Mesenchymal stem cell (in vitro differentiated cells and primary cell): ENCODE measurements around the gene STRADA.

Experiments
- DNase-seq: peaks from one replicate; pipeline ENCODE4 v3.0.0-alpha.2; 2013
- H2AFZ ChIP-seq: one replicate; pipeline ENCODE4 v1.6.1; 2013; ENCODE audit warnings: low read depth, mild to moderate bottlenecking, control low read depth, inconsistent platforms, low read length, moderate library complexity
- H2AK5ac ChIP-seq: 2 replicates; pipeline ENCODE4 v1.6.1; 2013; ENCODE audit warnings: low read length, moderate library complexity, mild to moderate bottlenecking, inconsistent platforms; ENCODE audit not compliant: severe bottlenecking
- H2BK120ac ChIP-seq: one replicate; pipeline ENCODE4 v1.6.1; 2013; ENCODE audit warnings: low read depth, mild to moderate bottlenecking, inconsistent platforms, low read length, moderate library complexity
- H2BK12ac ChIP-seq, 2 experiments: one replicate each; pipeline ENCODE4 v1.6.1; 2013; ENCODE audit warnings: inconsistent platforms in 2 of 2, low read length in 2 of 2, mild to moderate bottlenecking in 2 of 2, moderate library complexity in 2 of 2, control low read depth in 1 of 2
- H2BK15ac ChIP-seq: one replicate; pipeline ENCODE4 v1.6.1; 2013; ENCODE audit warnings: mild to moderate bottlenecking, low read depth, inconsistent platforms; ENCODE audit not compliant: poor library complexity, severe bottlenecking
- H2BK5ac ChIP-seq: 2 replicates; pipeline ENCODE4 v1.6.1; 2013; ENCODE audit warnings: low read depth, mild to moderate bottlenecking, low read length, control low read depth, inconsistent platforms; ENCODE audit not compliant: poor library complexity, severe bottlenecking
- H3K14ac ChIP-seq, 2 experiments: one replicate each; pipeline ENCODE4 v1.6.1; 2013; ENCODE audit warnings: inconsistent platforms in 2 of 2, low read length in 2 of 2, control low read depth in 1 of 2, mild to moderate bottlenecking in 1 of 2, moderate library complexity in 1 of 2
- H3K18ac ChIP-seq, 2 experiments: one replicate each; pipeline ENCODE4 v1.6.1; 2013; ENCODE audit warnings: inconsistent platforms in 2 of 2, low read length in 2 of 2, control low read depth in 1 of 2, low read depth in 1 of 2, mild to moderate bottlenecking in 1 of 2
- H3K23ac ChIP-seq, 2 experiments: one replicate each; pipeline ENCODE4 v1.6.1; 2013; ENCODE audit warnings: inconsistent platforms in 2 of 2, low read length in 2 of 2, mild to moderate bottlenecking in 2 of 2, moderate library complexity in 2 of 2, control low read depth in 1 of 2
- H3K27ac ChIP-seq: 2 replicates; pipeline ENCODE4 v1.5.1; 2013; ENCODE audit warnings: mild to moderate bottlenecking, moderate library complexity, low read length, control low read depth, inconsistent platforms; ENCODE audit not compliant: poor library complexity, severe bottlenecking
- H3K27me3 ChIP-seq, 2 experiments: 2 replicates each; pipeline versions ENCODE4 v1.6.1 to v1.7.0; 2013; ENCODE audit warnings: low read length in 2 of 2, mild to moderate bottlenecking in 2 of 2, moderate library complexity in 2 of 2, control low read depth in 1 of 2, inconsistent platforms in 1 of 2; ENCODE audit not compliant: control insufficient read depth in 1 of 2, insufficient read depth in 1 of 2
- H3K36me3 ChIP-seq, 2 experiments: 2 replicates each; pipeline versions ENCODE4 v1.6.1 to v1.7.0; 2013; ENCODE audit warnings: low read length in 2 of 2, control low read depth in 1 of 2, inconsistent platforms in 1 of 2, low read depth in 1 of 2, mild to moderate bottlenecking in 1 of 2; ENCODE audit not compliant: insufficient read depth in 2 of 2, control insufficient read depth in 1 of 2
- H3K4ac ChIP-seq, 2 experiments: one replicate each; pipeline ENCODE4 v1.6.1; 2013; ENCODE audit warnings: inconsistent platforms in 2 of 2, low read length in 2 of 2, mild to moderate bottlenecking in 2 of 2, moderate library complexity in 2 of 2, control low read depth in 1 of 2, low read depth in 1 of 2
- H3K4me1 ChIP-seq: 2 replicates; pipeline ENCODE4 v1.6.1; 2013; ENCODE audit warnings: low read depth, low read length, control low read depth; ENCODE audit not compliant: control insufficient read depth, insufficient read depth
- H3K4me2 ChIP-seq: 2 replicates; pipeline ENCODE4 v1.6.1; 2013; ENCODE audit warnings: low read length, mild to moderate bottlenecking, inconsistent platforms; ENCODE audit not compliant: poor library complexity, severe bottlenecking
- H3K4me3 ChIP-seq, 2 experiments: 2 replicates each; pipeline versions ENCODE4 v1.5.1 to v1.7.0; 2013; ENCODE audit warnings: low read length in 2 of 2, mild to moderate bottlenecking in 2 of 2, control low read depth in 1 of 2, low read depth in 1 of 2; ENCODE audit not compliant: insufficient read depth in 1 of 2
- H3K79me1 ChIP-seq: replicated peaks from 2 replicates; pipeline ENCODE4 v1.6.1; 2013; ENCODE audit warnings: mild to moderate bottlenecking, control low read depth, low read length, inconsistent platforms; ENCODE audit not compliant: poor library complexity, severe bottlenecking
- H3K9ac ChIP-seq: 2 replicates; pipeline ENCODE4 v1.7.0; 2013; ENCODE audit warnings: mild to moderate bottlenecking, low read length, moderate library complexity
- H3K9me3 ChIP-seq: 2 replicates; pipeline ENCODE4 v1.7.0; 2013; ENCODE audit warnings: mild to moderate bottlenecking, low read length; ENCODE audit not compliant: control insufficient read depth
- H4K8ac ChIP-seq: one replicate; pipeline ENCODE4 v1.6.1; 2013; ENCODE audit warnings: inconsistent platforms, mild to moderate bottlenecking, low read length, moderate library complexity
- H4K91ac ChIP-seq: one replicate; pipeline ENCODE4 v1.6.1; 2013; ENCODE audit warnings: mild to moderate bottlenecking, low read length, inconsistent platforms
- WGBS: methylation state at CpG from one replicate; pipeline ENCODE4 v1.1.7; 2013; ENCODE audit warnings: mixed read lengths; 5-methylcytosine and 5-hydroxymethylcytosine counted together

The STRADA gene

GRCh38 chr17:63685578-63685977 lies 56.0 kb downstream of the STRADA start:
- Histone ChIP-seq H2BK120ac (no peak overlapping the region), H3K79me1 (peaks cover 9% of the 10 kb centered on the region), H3K14ac (no peak overlapping the region), H2BK15ac (no peak overlapping the region), H3K27me3 (no peaks in the 10 kb centered on the region), H3K36me3 (peaks cover 45 to 82% of the 10 kb centered on the region in 2 experiments), H2AK5ac (no peak overlapping the region), H2BK12ac (no peak overlapping the region), H3K4me3 (no peak overlapping the region), H3K4ac (no peak overlapping the region), H3K18ac (no peak overlapping the region), H3K4me1 (no peaks in the 10 kb centered on the region), H3K4me2 (no peak overlapping the region), H3K9ac (no peak overlapping the region), H4K91ac (no peak overlapping the region), H2BK5ac (no peak overlapping the region), H2AFZ (no peak overlapping the region), H3K27ac (no peak overlapping the region), H3K23ac (no peak overlapping the region), H4K8ac (no peak overlapping the region), H3K9me3 (no peaks in the 10 kb centered on the region)
- 92% methylated on average over 2 of the region's 3 CpGs for WGBS
- no peak for DNase-seq

- H2BK120ac ChIP-seq = no peak overlapping the region
- H3K36me3 ChIP-seq = peaks cover 40 to 82% of the 10 kb centered on the region in 2 experiments
- no peak overlapping the region for H3K4me2 ChIP-seq
- H3K4me1 ChIP-seq = no peaks in the 10 kb centered on the region
- no peaks in the 10 kb centered on the region for H3K9me3 ChIP-seq
- no peak overlapping the region for H2AK5ac ChIP-seq
- no peak overlapping the region for H3K23ac ChIP-seq
- H3K27ac ChIP-seq = no peak overlapping the region
- DNase-seq = no peak
- H3K79me1 ChIP-seq = peaks cover 9% of the 10 kb centered on the region
- no peak overlapping the region for H3K9ac ChIP-seq
- no peak overlapping the region for H2AFZ ChIP-seq
- no peak overlapping the region for H4K8ac ChIP-seq
- no peak overlapping the region for H3K4ac ChIP-seq
- H2BK15ac ChIP-seq = no peak overlapping the region
- H2BK12ac ChIP-seq = no peak overlapping the region
- no peak overlapping the region for H2BK5ac ChIP-seq
- no peak overlapping the region for H3K4me3 ChIP-seq
- H3K14ac ChIP-seq = no peak overlapping the region
- 91% methylated on average over 2 of the region's 2 CpGs for WGBS
- no peak overlapping the region for H3K18ac ChIP-seq
- no peaks in the 10 kb centered on the region for H3K27me3 ChIP-seq
- no peak overlapping the region for H4K91ac ChIP-seq
These were observed 56.6 kb downstream of the STRADA start for GRCh38 chr17:63685041-63685440.

- no peak overlapping the region for H3K4ac ChIP-seq
- no peak overlapping the region for H2BK120ac ChIP-seq
- no peak overlapping the region for H2BK15ac ChIP-seq
These were observed 58.6 kb downstream of the STRADA start for GRCh38 chr17:63682981-63683380.

GRCh38 chr17:63682441-63682840 lies 59.2 kb downstream of the STRADA start:
- Histone ChIP-seq H3K27me3 (no peaks in the 10 kb centered on the region), H2BK12ac (no peak overlapping the region), H3K18ac (no peak overlapping the region), H3K14ac (no peak overlapping the region), H3K36me3 (peaks cover 25 to 70% of the 10 kb centered on the region in 2 experiments), H3K4me1 (no peaks in the 10 kb centered on the region), H3K79me1 (peaks cover 14% of the 10 kb centered on the region), H3K9me3 (no peaks in the 10 kb centered on the region), H3K4ac (no peak overlapping the region), H4K8ac (no peak overlapping the region), H2AK5ac (no peak overlapping the region), H3K23ac (no peak overlapping the region), H2BK15ac (no peak overlapping the region), H3K9ac (no peak overlapping the region), H3K27ac (no peak overlapping the region), H2BK5ac (no peak overlapping the region), H2BK120ac (no peak overlapping the region), H3K4me2 (no peak overlapping the region), H4K91ac (no peak overlapping the region), H3K4me3 (no peak overlapping the region), H2AFZ (no peak overlapping the region)
- 100% methylated on average over 1 of the region's 1 CpG for WGBS
- no peak for DNase-seq

More at GRCh38 chr17:63682981-63683380, 58.6 kb downstream of the STRADA start:
- DNase-seq = no peak
- no peak overlapping the region for H2AK5ac ChIP-seq
- no peak overlapping the region for H3K4me3 ChIP-seq
- no peaks in the 10 kb centered on the region for H3K4me1 ChIP-seq
- no peak overlapping the region for H2BK5ac ChIP-seq
- H3K27me3 ChIP-seq = no peaks in the 10 kb centered on the region
- H2AFZ ChIP-seq = no peak overlapping the region
- no peak overlapping the region for H4K8ac ChIP-seq
- no peaks in the 10 kb centered on the region for H3K9me3 ChIP-seq
- H3K18ac ChIP-seq = no peak overlapping the region
- H3K14ac ChIP-seq = no peak overlapping the region
- no peak overlapping the region for H3K4me2 ChIP-seq
- no peak overlapping the region for H3K23ac ChIP-seq
- H4K91ac ChIP-seq = no peak overlapping the region
- no peak overlapping the region for H3K9ac ChIP-seq
- no peak overlapping the region for H2BK12ac ChIP-seq
- peaks cover 12% of the 10 kb centered on the region for H3K79me1 ChIP-seq
- H3K36me3 ChIP-seq = peaks cover 20 to 68% of the 10 kb centered on the region in 2 experiments
- H3K27ac ChIP-seq = no peak overlapping the region
